ENCODE results near the gene CD63. TPM values are rescaled to one million over a fixed set of nuclear protein-coding genes. Genes with fewer than 3 reads are reported as not detected.

Gene CD63
- total and polyA plus RNA-seq, 9 of the 15 experiments (the other 6 are each of a cell fraction or from before 2014, with no cell fraction given): 313 to 735 (median 433) TPM

GRCh38 chr12:55686366-55687010 is 42.3 kb downstream of the CD63 start:
- 2% methylated on average over 9 of the region's 9 CpGs for WGBS (ENCODE audit: insufficient coverage, low coverage, missing lambda C conversion rate)
- no peak for ATAC-seq
- no peaks in the 10 kb centered on the region for H3K79me2 ChIP-seq (ENCODE audit: control insufficient read depth, insufficient read depth, low read length)
- H3K27ac ChIP-seq (ENCODE audit: extremely low read depth, low read depth, low read length): no peak overlapping the region
- no peak overlapping the region for H3K4me2 ChIP-seq (ENCODE audit: insufficient read depth, low read length)
- POLR2A ChIA-PET: interaction anchor here (1.1 kb wide), 1 partner anchor 17 kb away, joined by 3 read pairs; no protein-coding TSS in a partner anchor
- H2AFZ ChIP-seq (ENCODE audit: low read depth, low read length): no peak overlapping the region
- peaks cover 38 to 54% of the 10 kb centered on the region in 2 experiments for H3K27me3 ChIP-seq (ENCODE audit: control insufficient read depth in 2 of 2, insufficient read depth in 2 of 2, low read length in 2 of 2)
- H3K4me3 ChIP-seq: no peak overlapping the region
- peaks cover 0 to 7% of the 10 kb centered on the region in 2 experiments; a peak in 2 of 5 replicates for H3K4me1 ChIP-seq (replicated peaks in 1 of 2; ENCODE audit: control insufficient read depth in 2 of 2, insufficient read depth in 2 of 2, low read length in 2 of 2)
- no peak overlapping the region; a peak in 1 of 4 replicates for H3K9ac ChIP-seq (ENCODE audit: insufficient read depth in 1 of 2, low read depth in 2 of 2, low read length in 2 of 2)
- no peaks in the 10 kb centered on the region for H3K36me3 ChIP-seq (ENCODE audit: control insufficient read depth, insufficient read depth, low read length)
- no peaks in the 10 kb centered on the region for H3K9me1 ChIP-seq (ENCODE audit: control insufficient read depth, insufficient read depth, low read length)
- CTCF ChIA-PET (ENCODE audit: low intra/inter-chr PET ratio): no interaction called here
- H4K20me1 ChIP-seq (replicated peaks; ENCODE audit: control insufficient read depth, insufficient read depth, low read length): no peaks in the 10 kb centered on the region
- intact Hi-C loops (cut with micrococcal nuclease): no loop called here
- no TSS peak for BruUV-seq (replicated peaks)
- no peaks in the 10 kb centered on the region for H3K9me3 ChIP-seq (replicated peaks; ENCODE audit: control insufficient read depth, insufficient read depth, low read depth, low read length)
- in situ Hi-C loops (cut with MboI): no loop called here
- DNase-seq (ENCODE audit: extremely low read depth in 1 of 4, low spot score in 3 of 4): no peak
- FAIRE-seq: no peak
- TF ChIP-seq ZNF764 (CRISPR knock-in tag; IDR thresholded peaks at IDR 0.05; ENCODE audit: low read depth) (no peak), THRAP3 (IDR thresholded peaks at IDR 0.05; ENCODE audit: borderline replicate concordance) (no peak), RFX1 (IDR thresholded peaks at IDR 0.05) (no peak), POLR2AphosphoS5 (IDR thresholded peaks at IDR 0.05; ENCODE audit: control insufficient read depth, insufficient read depth, low read depth, low read length) (no peak), ZNF395 (CRISPR knock-in tag; IDR thresholded peaks at IDR 0.05) (no peak), ZNF445 (CRISPR knock-in tag; IDR thresholded peaks at IDR 0.05; ENCODE audit: low read depth) (no peak), KLF1 (tag; IDR thresholded peaks at IDR 0.05) (no peak), ZNF212 (CRISPR knock-in tag; IDR thresholded peaks at IDR 0.05) (no peak), CHAMP1 (IDR thresholded peaks at IDR 0.05) (no peak), PBX2 (CRISPR knock-in tag; IDR thresholded peaks at IDR 0.05; ENCODE audit: low read depth) (no peak), PBX2 (tag; conservative IDR thresholded peaks at IDR 0.05; ENCODE audit: low read depth) (no peak), SREBF2 (CRISPR knock-in tag; IDR thresholded peaks at IDR 0.05) (no peak), ZNF354B (CRISPR knock-in tag; IDR thresholded peaks at IDR 0.05) (no peak), HDGF (IDR thresholded peaks at IDR 0.05) (no peak), ZNF511 (CRISPR knock-in tag; IDR thresholded peaks at IDR 0.05) (no peak), TRIM24 (IDR thresholded peaks at IDR 0.05) (no peak), CEBPB (tag; IDR thresholded peaks at IDR 0.05) (no peak)

All from K562 (cell line).